GM19372 (cell line): ENCODE measurements around the gene ABHD11.
"Not testable (repeated sequence)": the region's sequence is repeated elsewhere in the genome, so short reads cannot be mapped to it uniquely, and the experiment has no call there.

Experiments used
- ATAC-seq: cut with Tn5 transposase; IDR thresholded peaks from one replicate; pipeline ENCODE4 v1.9.1; 2021; ENCODE audit warnings: mild to moderate bottlenecking, low read depth, moderate library complexity; ENCODE audit not compliant: unreplicated experiment

ABHD11 gene

DNA sequence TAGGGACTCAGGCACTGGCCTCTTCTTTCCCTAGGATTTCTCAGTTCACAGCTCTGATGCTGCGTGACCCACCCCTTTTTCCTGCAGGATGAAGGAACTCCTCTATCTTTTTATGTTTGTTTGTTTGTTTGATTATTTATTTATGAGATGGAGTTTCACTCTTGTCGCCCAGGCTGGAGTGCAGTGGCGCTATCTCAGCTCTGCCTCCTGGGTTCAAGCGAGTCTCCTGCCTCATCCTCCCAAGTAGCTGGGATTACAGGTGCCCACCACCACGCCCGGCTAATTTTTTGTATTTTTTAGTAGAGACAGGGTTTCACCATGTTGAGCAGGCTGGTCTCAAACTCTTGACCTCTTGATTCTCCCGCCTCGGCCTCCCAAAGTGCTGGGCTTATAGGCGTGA lies 18.2 kb downstream of the ABHD11 start:
- not testable (repeated sequence) for ATAC-seq

DNA sequence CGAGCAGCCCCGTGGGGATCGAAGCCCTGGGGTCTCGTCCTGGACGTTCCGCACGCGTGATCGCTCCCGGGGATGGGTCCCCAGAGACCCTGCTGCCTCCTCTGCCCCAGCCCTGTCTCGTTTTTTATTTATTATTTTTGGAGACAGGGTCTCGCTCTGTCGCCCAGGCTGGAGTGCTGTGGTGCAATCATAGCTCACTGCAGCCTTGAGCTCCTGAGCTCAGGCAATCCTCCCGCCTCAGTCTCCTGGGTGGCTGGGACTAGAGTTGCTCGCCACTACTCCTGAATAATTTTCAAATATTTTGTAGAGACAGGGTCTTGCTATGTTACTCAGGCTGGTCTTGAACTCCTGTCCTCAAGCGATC lies 18.8 kb downstream of the ABHD11 start:
- peak; percentile 3 for ATAC-seq

DNA sequence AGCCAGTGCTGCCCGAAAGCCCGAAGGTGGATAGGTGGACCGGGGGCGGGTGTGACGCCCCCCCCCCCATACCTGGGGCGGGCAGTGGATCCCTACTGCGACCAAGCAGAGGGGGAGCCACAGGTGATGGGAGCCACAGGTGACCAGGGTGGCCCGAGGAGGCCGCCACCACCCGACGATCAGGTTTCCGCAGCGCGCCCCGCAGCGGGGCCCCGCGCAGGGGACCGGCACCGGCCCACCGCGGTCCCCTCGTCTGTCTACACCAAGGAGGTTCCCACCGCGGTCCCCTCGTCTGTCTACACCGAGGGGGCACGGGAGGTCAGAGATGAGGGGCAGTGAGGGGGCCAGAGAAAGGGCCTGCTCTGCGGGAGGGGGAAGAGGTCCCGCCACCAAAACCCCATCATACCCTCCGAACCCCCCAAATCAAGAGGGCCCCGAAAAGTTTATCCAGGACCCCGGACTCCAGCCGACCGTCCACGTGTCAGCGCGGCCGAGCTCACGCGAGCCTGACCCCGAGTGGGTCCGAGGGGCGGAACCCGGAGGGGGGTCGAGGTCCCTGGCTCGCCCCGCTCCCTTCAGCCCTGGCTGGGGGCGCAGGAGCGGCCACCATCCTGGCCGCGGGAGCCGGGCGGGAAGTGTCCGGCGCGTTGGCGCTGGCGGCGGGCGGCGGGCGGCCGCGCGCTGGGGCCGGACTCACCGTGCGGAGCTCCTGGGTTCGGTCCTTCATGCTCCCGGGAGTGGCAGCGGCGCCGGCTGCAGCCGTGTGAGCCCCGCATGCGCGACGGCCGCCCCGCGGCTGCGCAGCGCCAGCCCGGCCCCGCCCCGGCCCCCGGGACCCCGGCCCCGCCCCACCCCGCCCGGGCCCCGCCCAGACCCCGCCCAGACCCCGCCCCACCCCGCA lies 19.4 kb downstream of the ABHD11 start, which contains the start of gene STX1A:
Gene STX1A (minus strand): TSS at position 765 of the 901 bp plus-strand sequence. CDS start 38 bp downstream, at position 727.
- peak; percentile 77 for ATAC-seq

DNA sequence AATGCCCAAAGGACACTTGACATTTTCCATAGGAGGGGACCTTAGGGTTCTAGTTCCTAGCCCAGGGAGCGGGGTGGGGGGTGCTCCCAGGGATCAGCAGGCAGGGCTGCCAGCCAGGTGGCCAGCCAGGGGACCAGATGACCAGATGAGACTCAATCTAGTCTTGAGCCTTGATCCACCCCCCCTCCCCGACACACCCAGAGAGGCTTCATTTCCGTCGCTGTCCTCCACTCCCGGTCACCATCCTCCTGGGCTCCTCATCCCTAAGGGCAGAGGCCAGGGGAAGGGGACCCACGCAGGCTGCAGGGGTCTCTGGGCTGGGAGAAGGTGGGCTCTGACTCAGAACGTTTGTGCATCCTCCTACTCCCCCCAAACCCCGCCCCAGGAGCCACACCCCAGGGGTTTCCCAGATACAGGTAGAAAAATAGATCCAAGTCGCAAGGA lies 20.1 kb downstream of the ABHD11 start:
- no peak for ATAC-seq

DNA sequence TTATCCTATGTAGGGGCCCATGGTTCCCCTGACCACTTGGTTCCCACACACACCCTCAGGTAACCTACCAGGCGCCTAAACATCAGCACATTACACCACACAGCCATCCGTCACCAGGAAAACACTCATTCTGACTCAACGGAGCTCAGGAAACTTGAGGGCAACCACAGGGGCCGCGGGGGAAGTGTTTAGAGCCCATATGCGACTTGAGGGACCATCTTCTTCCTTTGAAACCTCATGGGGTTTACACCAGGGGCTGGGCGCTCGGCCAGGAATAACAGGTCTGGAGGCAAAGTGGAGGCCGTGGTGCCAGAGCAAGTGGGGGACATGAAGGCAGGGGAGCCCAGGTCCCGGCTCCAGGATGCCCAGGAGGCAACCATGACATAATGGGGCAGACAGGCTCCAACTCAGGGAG lies 20.6 kb downstream of the ABHD11 start:
- no peak for ATAC-seq

DNA sequence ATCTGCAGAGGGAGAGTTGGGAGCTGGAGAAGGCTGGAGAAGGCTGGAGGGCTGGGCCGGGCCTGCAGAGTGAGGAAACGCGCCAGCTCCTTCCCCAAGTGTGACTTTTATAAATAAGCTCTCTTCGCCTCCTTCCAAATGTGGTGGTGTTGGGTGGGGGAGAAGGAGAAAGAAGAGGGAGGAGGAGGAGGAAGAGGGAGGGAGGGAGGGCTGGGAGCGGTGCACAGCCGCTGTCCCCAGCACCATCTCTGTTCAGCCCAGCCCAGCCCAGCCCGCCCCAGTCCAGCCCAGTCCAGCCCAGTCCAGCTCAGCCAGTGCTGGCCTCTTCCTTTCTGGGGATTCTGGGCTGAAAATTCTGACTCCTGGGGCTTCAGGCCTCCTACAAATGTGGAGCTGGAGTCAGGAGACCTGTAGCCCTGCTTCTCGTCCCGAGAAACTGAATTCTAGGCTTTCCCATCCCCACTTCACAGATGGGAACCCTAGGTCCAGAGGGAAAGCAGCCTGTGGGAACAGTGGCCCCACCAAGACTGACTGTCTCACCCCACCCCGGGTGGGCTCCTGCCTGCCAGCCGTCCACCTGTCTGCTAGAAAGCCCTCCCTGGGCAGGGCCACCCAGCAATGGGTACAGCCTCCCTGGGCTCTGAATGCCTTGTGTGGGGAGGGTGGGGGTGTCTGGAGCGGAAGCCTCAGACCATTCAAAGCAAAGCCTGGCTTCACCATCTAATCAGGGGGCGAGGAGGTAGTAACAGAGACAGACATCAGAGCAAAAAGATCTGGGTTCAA lies 21.4 kb downstream of the ABHD11 start:
- ATAC-seq, result no peak

DNA sequence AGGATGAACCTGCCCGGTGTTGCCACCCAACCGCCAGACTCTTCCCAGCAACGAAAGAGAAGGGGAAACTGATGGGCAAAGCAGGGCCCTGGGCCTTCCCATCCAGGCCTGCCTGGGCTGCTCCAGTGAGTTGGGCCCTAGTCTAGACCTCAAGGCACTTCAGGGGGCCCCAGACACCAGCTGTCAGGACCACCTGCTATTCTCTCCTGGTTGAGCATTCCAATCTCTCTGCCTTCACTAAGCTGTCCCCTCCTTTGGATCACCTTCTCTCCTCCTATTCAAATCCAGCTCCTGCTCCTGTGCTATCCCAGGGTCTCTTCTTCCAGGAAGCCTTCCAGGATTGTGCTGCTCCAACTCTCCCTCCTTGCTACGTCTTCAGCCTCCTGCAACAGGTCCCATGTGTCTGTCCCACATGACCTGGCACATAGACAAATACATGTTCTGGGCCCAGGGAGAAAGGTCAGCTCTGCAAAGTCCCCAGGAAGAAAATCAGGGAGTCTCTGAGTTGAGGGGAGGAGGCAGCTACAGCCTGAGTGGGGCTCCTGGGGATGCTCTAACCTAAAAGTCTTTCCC lies 22.2 kb downstream of the ABHD11 start:
- ATAC-seq, result no peak

DNA sequence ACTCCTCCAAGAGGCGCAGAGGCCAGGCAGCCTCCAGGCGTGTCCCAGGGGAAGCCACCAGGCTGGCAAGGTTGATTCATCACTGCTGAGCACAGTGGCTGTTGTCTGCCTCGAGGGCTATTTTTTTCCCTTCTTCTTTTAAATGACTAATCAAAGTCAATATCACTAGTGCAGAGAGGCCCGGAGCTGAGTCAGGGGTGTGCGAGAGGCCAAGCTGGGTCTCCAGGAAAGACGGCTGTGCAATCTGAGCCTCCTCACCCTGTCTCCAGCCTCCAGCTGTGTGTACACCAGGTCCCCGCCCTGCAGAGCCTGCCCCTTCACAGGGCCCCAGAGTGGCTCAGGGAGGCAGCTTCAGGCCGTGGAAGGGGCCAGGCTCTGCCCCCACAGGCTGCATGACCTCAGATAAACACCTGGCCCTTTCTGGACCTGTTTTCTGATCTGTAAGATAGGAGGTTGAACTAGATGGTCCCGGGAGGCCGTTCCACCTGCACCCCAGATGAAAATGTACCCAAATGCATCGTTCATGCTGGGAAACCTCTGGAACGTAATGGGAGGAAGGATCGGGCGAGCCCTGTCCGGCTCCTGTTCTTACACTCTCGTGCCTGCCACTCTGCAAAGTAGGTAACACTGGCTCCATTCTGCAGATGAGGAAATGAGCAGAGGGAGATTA lies 22.8 kb downstream of the ABHD11 start:
- no peak for ATAC-seq

DNA sequence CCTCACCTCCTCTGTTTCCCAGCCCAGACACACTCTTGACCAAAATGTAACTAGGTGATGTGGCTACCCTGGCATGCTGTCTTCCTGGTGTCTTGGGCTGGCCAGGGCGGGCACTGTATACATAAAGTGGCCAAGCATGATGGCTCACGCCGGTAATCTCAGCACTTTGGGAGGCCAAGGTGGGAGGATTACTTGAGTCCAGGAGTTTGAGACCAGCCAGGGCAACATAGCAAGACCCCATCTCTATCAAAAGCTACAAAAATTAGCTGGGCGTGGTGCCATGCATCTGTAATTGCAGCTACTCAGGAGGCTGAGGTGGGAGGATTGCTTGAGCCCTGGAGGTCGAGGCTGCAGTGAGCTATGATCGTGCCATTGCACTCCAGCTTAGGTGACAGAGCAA lies 25.3 kb downstream of the ABHD11 start:
- not testable (repeated sequence) for ATAC-seq

DNA sequence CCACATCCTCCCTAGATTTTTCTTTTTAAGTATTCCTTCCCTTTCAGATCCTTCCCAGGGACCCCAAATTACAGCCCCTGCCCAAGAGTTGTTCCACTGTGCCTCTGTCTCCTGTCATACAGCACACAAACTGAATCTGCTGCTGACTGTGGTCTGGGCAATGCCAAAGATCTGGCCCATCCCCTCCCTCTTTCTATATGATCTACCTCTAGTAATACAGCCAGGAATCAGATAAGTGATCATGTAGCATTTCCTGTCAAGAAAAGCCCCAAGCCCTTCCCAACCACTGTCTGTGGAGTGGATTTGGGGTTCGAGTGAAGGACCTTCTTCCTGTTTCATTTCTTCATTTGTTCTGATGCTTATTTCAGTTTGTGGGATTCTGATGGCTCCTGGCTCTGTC lies 25.8 kb downstream of the ABHD11 start:
- ATAC-seq, result no peak

DNA sequence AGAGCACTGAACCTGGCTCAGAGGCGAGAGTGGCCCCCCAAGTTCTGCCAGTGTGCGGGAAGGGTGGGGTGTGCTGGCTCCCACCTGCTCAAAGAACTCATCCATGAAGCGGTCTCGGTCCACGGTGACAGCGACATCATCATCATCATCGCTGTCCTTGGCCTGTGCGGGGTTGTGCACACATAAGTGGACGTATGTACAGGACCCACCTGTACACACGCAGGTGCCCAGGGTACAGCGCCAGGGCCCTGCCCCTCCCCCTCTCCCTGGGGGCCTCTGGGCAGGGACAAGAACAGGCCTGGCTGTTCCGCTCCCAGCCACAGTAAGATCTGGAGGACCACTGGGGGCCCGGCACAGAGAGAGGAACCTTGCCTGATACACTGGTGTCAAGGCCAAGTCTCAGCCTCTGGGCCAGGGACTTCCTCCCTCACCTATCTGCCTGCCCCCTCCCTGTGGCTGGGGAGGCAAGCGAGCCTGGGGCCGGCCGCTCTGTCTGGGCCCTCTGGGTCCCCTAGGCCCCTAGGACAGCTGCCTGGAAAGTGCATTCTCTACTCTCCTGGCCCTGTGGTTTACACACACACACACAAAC lies 29.5 kb downstream of the ABHD11 start:
- no peak for ATAC-seq

DNA sequence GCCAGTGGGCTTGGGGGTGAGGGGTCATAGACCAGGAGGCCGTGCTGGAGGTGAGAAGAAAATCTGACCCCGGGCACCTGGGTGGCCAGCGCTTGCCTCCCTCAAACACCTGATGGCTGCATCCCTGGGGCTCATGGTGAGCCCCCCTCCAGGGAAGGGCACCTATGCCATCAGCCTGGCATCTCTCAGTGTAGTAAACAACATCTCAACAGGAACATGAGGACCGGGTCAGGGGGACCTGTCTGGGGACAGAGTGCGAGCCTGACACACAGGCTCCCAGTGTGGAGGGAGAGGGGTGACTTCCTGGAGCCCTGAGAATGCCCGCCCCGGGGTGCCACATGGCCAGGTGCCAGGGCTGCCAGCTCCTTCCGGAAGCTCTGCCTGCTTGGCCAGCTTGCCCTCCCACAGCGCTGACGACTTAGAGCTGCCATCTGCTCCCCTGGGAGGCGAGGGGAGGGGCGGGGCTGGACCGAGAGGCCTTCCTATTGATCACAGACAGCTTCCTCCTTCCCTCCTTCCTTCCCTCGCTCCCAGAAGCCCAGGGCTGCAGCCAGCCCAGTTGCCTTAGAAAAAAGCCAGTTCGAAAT lies 31.5 kb downstream of the ABHD11 start:
- no peak for ATAC-seq

DNA sequence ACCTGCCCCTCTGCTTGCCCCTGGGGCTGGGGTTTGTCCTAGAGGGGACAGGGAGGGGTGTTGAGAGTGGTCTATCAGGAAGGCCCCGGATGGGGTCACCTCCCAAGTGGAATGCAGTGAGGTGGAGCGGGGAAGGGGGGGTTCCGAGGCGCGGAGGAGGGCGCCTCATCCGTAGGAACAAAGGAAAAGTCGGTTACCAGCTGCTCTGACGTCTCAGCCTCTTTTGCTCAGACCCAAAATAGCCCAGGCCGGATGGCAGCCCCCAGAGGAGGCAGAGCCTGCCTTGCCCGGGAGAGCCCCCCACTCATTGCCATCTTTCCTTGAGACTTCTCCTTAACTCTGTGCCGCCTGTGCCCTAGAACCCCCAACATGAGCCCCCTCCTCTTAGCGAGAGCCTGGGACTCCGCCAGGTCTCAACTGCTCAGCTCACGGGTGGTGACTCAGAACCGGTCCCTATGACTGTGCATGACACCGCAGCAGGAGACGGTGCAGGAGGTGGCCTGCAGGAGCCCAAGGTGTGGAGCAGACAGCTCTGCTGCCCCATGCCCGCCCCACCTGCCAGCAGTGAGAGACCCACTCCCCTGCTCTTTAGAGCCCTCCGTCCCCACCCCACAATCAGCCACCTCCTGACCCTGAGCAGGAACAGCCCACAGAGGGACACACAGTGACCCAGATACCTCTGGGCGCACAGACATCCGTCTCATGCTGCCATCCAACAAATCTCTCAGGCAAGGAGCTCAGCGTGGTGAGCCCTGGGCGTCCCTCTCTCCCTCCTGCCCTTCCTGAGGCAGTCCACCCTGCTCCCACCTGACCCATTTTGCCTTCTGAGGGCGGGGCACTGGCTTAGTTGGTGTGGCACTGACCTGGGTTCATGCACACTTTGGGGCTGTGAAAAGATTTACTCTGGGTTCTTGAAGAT lies 32.2 kb downstream of the ABHD11 start:
- ATAC-seq, result no peak

DNA sequence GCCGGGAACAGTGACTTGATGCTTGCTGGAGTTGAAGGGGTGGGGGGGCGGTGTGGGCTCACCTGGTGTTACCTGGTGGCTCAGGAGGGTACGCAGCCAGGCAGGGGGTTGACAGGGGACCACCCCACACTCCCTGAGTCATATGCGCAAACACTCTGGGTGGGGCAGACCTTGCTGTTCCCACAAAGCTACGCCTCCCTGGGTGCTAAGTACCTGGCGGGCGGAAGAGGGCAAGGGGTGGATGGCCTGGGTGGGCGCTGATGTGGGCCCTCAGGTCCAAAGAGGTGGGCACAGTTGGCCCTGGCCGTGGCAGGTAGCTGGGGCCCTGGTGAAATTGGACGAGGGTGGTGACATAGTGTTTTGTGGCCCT lies 33.1 kb downstream of the ABHD11 start:
- no peak for ATAC-seq

DNA sequence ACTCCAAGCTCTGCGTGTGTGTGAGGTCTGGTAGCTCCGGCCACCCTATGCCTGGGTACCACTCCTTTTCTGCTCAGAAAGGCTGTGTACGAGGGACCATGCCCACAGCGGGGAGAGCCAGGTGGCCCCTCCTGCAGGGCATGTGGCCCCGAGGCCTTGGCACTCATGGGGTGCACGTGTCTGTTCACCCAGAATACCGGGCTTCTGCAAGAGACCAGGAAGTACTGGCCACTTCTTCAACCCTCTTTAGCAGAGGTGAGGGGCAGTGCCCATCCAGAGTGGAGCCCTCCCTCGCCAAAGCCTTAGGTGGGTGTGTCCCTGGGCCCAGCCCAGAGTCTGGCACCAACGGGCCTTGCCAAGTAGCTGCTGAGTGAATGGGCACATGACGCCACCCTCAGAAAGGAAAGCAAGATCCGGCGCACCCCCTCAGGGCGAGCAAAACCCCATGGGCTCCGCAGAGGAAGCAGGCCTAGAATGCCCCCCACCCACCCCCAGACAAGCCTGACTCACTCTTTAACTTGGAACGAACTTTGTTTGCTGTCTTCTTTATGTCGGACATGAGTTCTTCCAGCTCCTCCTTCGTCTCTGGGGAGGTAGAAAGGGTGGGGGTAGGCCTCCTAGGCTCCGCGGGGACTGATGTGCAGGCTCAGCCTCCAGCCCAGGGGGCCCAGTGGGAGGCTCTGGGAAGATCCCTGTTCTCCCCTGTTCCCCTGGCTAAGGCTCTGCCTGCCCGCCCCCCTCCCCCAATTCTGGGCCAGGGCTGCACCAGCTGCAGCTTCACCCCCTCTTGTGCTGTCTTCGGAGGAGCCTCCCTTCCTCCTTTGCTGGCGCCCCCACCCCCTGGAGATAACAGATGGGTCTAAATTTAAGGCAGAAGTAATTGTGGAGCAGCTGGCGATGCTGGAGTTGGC lies 33.7 kb downstream of the ABHD11 start:
- no peak for ATAC-seq

DNA sequence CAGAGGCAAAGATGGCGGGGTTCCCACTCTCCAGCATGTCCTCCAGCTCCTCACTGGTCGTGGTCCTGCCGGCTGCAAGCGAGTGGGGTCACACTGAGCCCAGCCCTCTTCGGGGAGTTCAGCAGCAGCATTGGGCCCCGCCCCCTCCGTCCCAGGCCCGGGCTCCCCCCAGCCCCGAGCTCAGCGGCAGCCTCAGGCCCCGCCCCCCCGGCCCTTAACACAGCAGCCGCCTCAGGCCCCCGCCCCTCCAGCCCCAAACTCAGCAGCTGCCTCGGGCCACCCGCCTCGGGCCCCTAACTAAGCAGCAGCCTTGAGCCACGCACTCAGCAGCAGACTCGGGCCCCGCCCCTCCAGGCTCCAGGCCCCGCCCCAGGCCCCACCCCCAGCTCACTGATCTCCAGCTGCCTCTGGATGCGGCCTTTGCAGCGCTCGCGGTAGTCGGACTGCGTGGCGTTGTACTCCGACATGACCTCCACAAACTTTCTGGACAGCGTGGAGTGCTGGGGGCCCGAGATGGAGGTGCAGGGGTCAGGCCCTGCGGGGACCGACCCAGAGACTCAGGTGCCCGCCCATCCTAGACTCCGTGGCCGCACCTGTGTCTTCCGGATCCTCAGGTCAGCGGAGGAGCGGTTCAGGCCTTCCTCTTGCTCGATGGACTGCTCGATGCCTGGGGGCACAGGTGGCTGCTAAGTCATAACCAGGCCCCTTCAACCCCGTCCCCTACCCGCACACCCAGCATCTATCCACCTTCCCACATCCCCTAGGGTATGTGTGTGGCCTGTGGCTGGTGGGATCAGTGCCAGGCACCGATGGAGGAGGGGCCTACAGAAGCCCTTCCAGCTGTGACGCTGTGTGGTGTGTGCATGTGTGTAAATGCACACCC lies 34.6 kb downstream of the ABHD11 start:
- ATAC-seq, result no peak

DNA sequence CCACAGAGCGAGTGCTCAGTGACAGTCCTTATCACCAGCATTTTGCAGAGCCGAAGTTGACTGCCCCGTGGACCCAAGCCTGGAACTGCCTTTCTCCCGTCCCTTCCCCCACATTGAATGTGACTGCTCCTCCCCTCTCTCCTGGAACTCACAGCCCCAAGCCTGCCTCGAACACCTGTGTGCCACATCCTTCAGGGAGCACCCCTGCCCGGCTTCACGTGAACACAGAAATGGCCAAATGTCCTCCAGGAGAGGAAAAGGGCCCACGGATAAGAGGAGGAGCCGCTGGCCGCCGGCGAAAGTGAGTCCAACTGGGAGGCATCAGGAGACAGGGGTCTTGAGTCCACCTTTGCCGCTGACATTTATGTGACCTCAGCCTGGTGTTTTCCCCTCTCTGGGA lies 35.4 kb downstream of the ABHD11 start:
- ATAC-seq, result no peak
